ENCODE results near the gene ETNK2. TPM values are rescaled to one million over a fixed set of nuclear protein-coding genes. Genes with fewer than 3 reads are reported as not detected.

The ETNK2 gene
- total RNA-seq, 2 donors from 2014 or later = 16.7 to 24.4 TPM

GRCh38 chr1:204142032-204142974 lies 9.5 kb downstream of the ETNK2 start:
- Mint-ChIP-seq H3K27me3 (ENCODE audit: insufficient read depth) (no peaks in the 10 kb centered on the region), H3K4me3 (no peak overlapping the region), H3K36me3 (ENCODE audit: low read depth) (peaks cover 5% of the 10 kb centered on the region), H3K27ac (no peak overlapping the region), H3K4me1 (peaks cover 7% of the 10 kb centered on the region), H3K9me3 (no peaks in the 10 kb centered on the region)
- Histone ChIP-seq H3K4me1 (ENCODE audit: control insufficient read depth, insufficient read depth, low read length) (no peaks in the 10 kb centered on the region), H3K27ac (ENCODE audit: low read depth, low read length) (no peak overlapping the region), H3K9me3 (ENCODE audit: control insufficient read depth, low read length) (no peaks in the 10 kb centered on the region), H3K36me3 (ENCODE audit: control insufficient read depth, insufficient read depth, low read length) (no peaks in the 10 kb centered on the region), H3K27me3 (ENCODE audit: control insufficient read depth, insufficient read depth, low read length, poor library complexity, severe bottlenecking) (peaks cover 22% of the 10 kb centered on the region), H3K9ac (ENCODE audit: extremely low read depth, low read length, poor library complexity, severe bottlenecking) (no peak overlapping the region), H3K4me3 (ENCODE audit: low read length) (no peak overlapping the region)
- no peak for DNase-seq
- TF ChIP-seq CTCF (conservative IDR thresholded peaks at IDR 0.05) = peak; percentile 61
- WGBS, 2 experiments (ENCODE audit: insufficient coverage in 1 of 2, insufficient read length in 1 of 2) = 88 to 94% methylated on average over 3 to 5 of the region's 5 CpGs

- no peak for TF ChIP-seq CTCF (conservative IDR thresholded peaks at IDR 0.05)
- Histone ChIP-seq H3K9me3 (ENCODE audit: control insufficient read depth, low read length) (no peaks in the 10 kb centered on the region), H3K4me1 (ENCODE audit: control insufficient read depth, insufficient read depth, low read length) (no peaks in the 10 kb centered on the region), H3K27me3 (ENCODE audit: control insufficient read depth, insufficient read depth, low read length, poor library complexity, severe bottlenecking) (peaks cover 14% of the 10 kb centered on the region), H3K4me3 (ENCODE audit: low read length) (no peak overlapping the region), H3K27ac (ENCODE audit: low read depth, low read length) (no peak overlapping the region), H3K36me3 (ENCODE audit: control insufficient read depth, insufficient read depth, low read length) (no peaks in the 10 kb centered on the region), H3K9ac (ENCODE audit: extremely low read depth, low read length, poor library complexity, severe bottlenecking) (no peak overlapping the region)
- Mint-ChIP-seq H3K27ac (no peak overlapping the region), H3K4me1 (peaks cover 3% of the 10 kb centered on the region), H3K36me3 (ENCODE audit: low read depth) (peaks cover 5% of the 10 kb centered on the region), H3K4me3 (no peak overlapping the region), H3K27me3 (ENCODE audit: insufficient read depth) (no peaks in the 10 kb centered on the region), H3K9me3 (no peaks in the 10 kb centered on the region)
- DNase-seq = no peak
- WGBS, 2 experiments (ENCODE audit: insufficient coverage in 1 of 2, insufficient read length in 1 of 2) = 87 to 95% methylated on average over 2 to 3 of the region's 3 CpGs
These were observed 10.7 kb downstream of the ETNK2 start for GRCh38 chr1:204141131-204141530.

- 92 to 94% methylated on average over 4 to 6 of the region's 6 CpGs for WGBS, 2 experiments (ENCODE audit: insufficient coverage in 1 of 2, insufficient read length in 1 of 2)
- no peaks in the 10 kb centered on the region for H3K36me3 ChIP-seq (ENCODE audit: control insufficient read depth, insufficient read depth, low read length)
- DNase-seq = no peak
- Mint-ChIP-seq H3K9me3 (no peaks in the 10 kb centered on the region), H3K36me3 (ENCODE audit: low read depth) (peaks cover 5% of the 10 kb centered on the region), H3K4me3 (no peak overlapping the region), H3K27me3 (ENCODE audit: insufficient read depth) (no peaks in the 10 kb centered on the region), H3K4me1 (no peaks in the 10 kb centered on the region), H3K27ac (no peak overlapping the region)
- H3K4me3 ChIP-seq (ENCODE audit: low read length) = no peak overlapping the region
- no peaks in the 10 kb centered on the region for H3K9me3 ChIP-seq (ENCODE audit: control insufficient read depth, low read length)
- H3K9ac ChIP-seq (ENCODE audit: extremely low read depth, low read length, poor library complexity, severe bottlenecking) = no peak overlapping the region
- H3K27ac ChIP-seq (ENCODE audit: low read depth, low read length) = no peak overlapping the region
- TF ChIP-seq CTCF (conservative IDR thresholded peaks at IDR 0.05) = no peak
- H3K4me1 ChIP-seq (ENCODE audit: control insufficient read depth, insufficient read depth, low read length) = no peaks in the 10 kb centered on the region
- H3K27me3 ChIP-seq (ENCODE audit: control insufficient read depth, insufficient read depth, low read length, poor library complexity, severe bottlenecking) = peaks cover 12% of the 10 kb centered on the region
These were observed 11.9 kb downstream of the ETNK2 start for GRCh38 chr1:204139952-204140351.
